WI38 (cell line): ENCODE data around the gene GFRA3.
A peak's percentile ranks its signal among the peaks of the same experiment; 100 is the strongest.

ENCODE experiments used
- H3K4me3 ChIP-seq: 2 replicates; pipeline ENCODE4 v1.5.1; 2011; ENCODE audit warnings: low read depth, mild to moderate bottlenecking, control low read depth, low read length
- CTCF ChIP-seq: IDR thresholded peaks from 2 replicates; pipeline ENCODE4 v1.5.1; 2012; ENCODE audit warnings: low read depth, mild to moderate bottlenecking, control low read depth, low read length

The GFRA3 gene

GRCh38 chr5:138282920-138283742 lies 8.7 kb upstream of the GFRA3 start:
- H3K4me3 ChIP-seq = no peak overlapping the region
- peak; percentile 43; the same call in 1 of the 2 replicates for TF ChIP-seq CTCF

- H3K4me3 ChIP-seq = no peak overlapping the region
- TF ChIP-seq CTCF = no peak
Measured at GRCh38 chr5:138280915-138281314, 6.5 kb upstream of the GFRA3 start.

DNA sequence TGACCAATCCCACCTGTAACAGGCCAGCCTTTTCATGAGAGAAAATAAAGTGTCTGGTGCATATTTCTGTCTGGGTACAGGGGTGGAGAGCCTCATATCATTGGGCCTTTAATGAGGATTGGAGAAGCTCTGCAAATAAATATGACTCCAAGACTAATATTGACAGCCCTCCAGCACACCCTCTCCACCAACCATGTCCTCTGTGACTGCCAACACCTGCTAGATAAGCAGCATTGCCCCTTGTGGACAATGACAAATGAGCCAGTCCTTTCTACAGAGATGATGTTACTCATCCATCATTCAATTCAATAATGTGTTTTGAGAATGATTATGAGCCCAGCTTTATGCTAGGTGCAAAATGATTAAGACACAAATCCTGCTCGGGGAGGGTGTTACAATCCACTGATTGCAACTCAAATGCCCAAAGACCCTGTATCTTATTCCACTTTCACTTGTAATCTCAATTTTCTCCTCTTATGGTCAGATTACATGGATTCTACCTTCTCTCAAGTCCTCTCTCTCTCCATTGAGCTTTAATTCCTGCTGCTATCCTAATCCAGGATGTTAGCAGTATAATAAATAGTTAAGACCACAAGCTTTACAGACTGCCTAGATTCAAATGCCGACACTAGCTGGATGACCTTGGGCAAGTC lies 2.1 kb upstream of the GFRA3 start:
- no peak for TF ChIP-seq CTCF
- no peak overlapping the region for H3K4me3 ChIP-seq

GRCh38 chr5:138275895-138276294 lies 1.5 kb upstream of the GFRA3 start:
- no peak overlapping the region for H3K4me3 ChIP-seq
- TF ChIP-seq CTCF = no peak

GRCh38 chr5:138275379-138275782 lies 960 bp upstream of the GFRA3 start:
- TF ChIP-seq CTCF = no peak

DNA sequence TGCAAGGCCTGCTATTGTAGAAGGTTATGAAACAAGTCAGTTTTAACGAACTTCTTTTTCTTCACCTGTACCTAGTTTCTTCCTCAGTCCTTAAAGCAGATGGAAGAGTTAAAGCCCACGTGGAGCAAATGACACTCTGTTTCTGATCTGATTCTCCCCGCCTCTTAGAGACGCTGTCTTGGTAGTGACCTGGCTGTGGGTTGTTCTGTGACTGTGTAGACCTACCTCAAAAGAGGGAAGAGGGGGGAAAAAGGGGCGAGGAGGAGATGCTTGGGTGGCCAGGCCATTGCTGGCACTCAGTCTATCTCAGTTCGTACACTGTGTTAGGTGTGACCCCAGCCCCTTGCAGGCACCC lies 610 bp downstream of the GFRA3 start:
- H3K4me3 ChIP-seq = no peak overlapping the region
- TF ChIP-seq CTCF = no peak

More at GRCh38 chr5:138275379-138275782, 960 bp upstream of the GFRA3 start:
- H3K4me3 ChIP-seq = no peak overlapping the region

DNA sequence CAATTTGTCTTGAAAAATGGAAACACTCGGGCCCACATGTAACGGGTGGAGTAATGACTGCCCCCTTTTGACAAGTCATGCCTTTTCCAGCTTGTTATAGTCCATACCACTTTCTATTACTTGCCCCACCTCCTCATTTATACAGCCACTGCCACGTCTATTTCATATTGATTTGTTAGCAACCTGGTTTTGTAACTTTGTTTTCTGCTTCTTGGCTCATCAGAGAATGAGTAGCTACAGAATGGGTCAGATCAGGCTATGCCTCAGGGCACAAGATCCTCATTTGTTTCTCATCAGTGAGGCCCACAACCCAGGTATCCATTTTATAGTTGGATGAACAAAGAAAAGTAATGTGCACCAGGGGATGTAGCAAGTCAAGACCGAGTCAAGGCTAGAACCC lies 1.7 kb downstream of the GFRA3 start:
- TF ChIP-seq CTCF = no peak
- no peak overlapping the region for H3K4me3 ChIP-seq
